NCI-H146 (cell line): ENCODE measurements around the gene MORN1.

Source experiments
- DNase-seq: peaks from one replicate; lab custom pipeline; 2025; lab: John Stamatoyannopoulos, UW

Gene MORN1

DNA sequence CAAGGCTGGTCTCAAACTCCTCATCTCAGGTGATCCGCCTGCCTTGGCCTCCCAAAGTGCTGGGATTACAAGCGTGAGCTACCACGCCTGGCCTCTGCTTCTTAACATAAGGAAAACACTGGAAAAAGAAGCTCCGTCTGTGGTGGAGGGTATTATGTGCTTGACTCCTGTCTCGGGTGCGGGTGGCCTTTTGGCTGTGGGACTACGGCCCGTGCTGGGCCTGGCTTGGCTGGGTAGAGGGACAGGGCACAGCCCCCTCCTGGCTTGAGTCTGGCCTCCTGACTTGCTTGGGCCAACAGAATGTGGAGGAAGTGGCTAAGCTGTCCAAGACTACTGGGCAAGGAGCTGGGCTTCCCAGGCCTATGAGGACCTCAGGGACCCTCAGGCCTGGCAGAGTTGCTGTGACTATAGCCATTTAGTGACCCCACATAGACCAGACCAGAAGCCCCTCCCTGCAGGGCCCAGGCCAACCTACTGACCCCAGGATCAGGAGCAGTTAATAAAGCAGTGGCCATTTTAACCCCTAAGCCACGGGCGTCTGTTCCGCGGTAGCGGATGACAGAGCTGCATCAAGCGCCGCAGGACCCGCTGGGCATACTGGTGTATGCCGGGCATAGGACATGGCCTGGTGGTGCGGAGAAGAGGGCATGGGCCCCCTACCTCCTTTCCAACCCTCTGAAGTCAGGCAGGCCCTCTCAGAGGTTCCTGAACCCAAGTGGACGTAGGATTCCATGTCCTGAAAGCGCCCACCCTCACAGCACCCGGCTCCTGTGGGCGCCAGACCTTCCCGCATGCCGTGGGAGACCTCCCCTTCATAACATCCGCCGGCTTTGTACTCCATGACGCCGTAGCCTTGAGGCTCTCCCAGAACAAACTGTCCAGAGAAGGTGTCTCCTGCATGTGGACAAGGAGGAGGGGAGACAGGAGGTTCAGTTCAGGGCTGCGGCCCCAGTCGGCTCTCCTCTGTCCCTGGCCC, 4.4 kb downstream of the MORN1 start:
- DNase-seq: no peak

DNA sequence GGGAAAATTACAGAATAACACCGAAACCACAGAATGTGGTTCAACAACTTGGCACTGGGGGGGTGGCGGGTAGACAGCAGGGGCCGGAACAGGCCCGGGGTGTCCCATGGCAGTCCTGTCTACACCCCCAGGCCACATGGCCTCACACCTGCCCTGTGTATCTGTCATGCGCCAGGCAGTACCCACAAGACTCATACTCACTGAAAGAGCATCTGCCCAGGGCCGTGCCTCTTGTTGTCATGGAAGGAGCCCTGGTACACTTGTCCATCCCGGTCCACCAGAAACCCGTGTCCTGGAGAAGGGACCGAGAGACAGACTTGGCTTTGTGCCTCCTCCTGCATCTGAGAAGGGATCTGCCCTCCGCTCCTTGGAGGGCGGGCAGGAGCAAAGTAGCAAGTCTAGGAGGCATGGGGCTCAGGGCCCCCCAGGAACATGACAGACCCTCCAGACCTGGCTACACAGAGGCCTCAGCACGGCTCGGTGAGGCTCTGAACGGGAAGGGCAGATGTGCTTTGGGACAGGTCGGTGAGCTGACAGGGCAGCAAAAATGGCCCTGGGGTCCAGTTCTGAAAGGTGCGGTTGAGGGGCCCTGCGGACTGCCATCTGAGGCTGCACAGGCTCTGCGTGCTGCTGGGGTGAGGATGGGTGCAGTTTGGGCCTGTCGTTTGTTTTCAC, 5.6 kb downstream of the MORN1 start:
- DNase-seq: no peak

DNA sequence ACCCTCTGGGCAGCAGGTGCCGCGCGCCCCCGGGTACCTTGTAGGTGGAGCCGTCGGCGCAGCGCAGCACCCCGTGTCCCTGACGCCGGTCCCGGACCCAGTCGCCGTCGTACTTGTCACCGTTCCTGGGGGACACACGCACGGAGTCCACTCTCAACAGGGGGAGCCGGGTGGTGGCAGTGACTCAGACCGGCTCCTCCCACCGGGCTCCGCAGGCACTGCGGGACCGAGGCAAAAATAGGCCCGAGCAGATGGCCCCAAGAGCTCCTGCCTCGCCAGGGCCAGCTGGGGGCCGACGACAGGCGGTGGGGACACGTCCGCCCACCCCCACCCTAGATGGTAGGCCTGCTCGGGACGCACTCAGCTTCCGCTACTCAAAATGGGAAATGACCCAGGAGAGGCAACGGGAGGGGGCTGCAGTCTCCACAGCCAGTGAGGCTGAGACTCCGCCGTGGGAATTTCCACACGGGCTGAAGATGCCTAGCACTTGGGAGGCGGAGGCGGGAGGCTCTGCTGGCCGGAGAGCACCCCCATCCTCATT, 6.3 kb downstream of the MORN1 start:
- no peak for DNase-seq

DNA sequence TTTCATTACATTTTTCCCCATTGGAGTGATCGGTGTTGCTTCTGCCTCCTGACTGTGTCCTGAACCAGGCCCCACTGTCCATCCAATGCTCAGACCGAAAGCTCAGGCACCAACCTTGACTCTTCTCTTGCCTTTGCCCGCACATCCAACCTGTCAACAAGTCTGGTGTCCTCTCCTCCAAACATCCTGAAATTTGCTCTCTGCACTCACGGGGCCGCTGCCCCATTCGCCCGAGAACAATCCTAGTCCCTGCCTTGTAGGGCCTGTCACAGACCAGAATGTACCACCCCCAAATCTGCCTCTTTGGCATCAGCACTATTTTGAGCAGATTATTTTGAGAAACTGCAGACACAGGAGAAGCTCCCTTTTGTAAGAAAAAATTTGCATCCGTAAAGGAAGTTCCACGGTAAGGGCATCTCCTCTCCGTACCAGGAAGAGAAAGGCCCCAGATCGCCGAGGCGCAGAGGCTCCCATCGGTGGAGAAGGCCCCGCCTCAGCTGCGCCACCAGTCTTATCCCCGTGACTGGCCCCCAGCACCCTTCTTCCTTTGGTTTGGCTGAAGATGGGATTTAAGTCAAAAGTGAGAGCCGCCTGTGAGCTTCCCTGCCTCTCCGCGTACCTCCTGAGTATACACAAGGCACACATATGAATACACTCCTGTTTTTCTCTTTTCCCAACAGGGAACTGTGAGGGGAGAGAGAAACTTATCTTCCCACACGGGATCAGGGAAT, 7.1 kb downstream of the MORN1 start:
- DNase-seq: no peak

DNA sequence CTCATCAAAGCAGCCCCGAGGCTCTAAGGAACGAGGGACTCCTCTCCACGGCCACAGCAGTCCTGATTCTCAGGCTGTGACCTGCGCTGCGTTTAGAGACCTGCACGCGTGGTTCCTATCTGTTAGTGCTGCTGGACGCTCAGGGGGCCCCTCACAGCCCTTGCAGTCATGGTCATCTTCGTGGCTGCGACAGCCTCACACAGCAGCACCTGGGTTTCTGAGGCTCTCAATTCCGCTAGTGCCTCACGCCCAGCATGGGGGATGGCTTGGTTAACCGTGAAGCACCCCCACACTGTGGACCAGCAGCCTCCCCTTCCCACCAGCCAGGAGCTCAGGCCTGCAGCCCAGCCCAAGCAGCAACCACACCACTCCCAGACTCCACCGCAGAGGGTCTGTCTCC, 7.8 kb downstream of the MORN1 start:
- no peak for DNase-seq

DNA sequence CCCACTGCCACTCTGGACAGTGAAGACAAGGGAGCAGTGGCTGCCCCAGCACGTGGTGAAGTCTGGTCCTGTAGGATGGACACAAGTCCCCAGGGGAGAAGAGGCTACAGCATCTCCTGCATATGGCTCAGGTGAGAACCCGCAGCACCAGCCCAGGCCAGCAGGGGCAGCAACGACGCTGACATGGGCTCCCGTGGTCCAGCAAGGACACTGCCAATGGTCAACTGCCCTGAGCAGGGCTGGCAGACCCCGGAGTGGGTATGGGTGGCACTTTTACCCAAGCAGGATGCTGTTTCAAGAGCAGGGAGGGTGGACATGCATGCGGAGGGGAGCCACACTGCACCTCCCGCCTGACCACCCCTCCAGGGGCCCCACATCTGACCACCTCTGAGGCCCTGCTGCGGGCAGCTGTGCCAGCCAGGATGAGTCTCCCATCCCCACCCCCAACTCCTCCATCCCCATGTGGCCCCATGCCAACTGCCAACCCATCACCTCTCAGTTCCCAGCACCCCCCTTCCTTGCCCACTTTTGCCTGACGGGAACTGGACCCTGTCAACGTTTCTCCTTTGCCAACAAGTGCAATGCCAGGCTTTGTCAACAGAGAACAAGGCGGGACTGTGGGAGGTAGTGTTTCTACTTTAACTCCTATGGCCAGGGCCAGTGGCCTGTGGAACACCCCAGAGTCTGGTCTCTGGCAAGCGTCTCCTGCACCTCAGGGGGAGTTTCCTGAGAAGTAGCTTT, 8.6 kb downstream of the MORN1 start:
- DNase-seq: peak; percentile 14

DNA sequence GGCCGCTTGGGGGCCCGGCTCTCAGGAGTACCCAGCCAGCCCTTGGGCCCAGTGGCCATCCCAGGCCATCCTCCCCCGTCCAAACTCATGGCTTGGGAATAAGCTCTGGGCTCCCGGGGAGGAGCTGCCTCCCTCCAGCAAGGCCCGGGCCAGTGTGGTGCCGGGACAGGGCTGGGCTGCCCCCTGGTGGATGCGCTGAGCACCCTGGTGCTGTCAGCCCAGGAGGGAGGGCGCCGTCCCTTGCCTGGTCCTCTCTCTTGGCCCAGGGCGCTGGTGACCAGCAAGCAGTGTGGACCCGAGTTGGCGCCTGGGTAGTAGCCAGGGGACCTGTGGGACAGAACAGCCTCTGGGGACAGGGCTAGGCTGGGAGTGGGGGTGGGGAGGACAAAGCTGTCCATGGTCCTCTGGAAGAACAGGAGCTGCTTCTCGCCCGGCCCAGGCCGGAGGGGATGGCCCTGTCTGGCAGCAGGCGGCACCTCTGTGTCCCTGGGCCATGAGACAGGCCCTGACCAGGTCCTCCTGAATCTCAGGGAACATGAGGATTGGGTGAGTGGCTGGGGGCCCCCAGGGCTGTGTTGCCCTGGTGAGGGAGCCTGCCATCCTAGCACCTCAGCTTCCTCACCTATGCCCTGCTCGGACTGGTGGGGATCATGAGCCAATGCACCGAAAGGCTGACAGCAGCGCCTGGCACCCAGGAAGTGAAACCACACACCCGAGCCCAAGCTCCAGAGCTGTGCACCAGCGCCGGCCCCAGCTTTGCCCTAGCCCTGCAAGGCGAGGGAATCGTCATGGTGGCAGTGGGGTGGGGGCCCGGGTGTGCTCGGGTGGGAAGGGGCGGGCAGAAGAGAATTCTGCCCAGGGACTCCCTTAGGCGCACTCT, 9.4 kb downstream of the MORN1 start:
- no peak for DNase-seq

DNA sequence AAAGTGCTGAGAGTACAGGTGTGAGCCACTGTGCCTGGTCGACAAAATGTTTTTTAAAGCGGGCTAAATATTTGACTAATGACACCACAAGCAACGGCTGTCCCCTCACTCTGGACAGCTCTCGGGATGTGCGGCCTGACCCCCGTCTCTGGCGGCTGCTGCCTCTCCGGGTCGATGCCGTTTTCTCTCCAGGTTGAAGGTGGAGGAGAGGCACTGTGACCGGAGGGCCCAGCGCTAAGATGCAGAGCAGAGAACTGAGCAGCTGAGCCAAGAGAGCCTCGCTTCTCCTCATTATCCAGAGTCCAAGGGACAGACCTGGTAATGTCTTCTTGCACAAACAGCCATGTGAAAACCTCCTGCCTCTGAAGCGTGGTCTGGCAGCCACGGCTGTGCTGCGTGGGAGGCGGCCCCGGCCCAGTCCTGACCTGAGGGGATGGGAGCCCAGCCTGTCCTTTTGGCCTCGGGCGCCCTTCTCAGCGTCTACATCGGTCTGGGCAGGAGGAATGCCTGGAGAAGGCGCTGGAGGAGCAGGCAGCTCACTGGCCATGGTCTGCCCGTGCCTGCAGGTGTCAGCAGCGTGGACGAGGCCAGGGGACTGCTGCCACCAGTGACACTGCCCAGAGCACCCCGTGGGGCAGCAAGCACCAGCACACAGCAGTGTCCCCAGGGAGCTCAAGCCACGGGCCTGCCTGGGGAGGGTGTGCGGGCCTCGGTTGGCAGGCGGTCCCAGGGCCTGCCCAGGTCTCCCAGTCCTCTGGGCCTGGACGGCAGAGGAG, 10.3 kb downstream of the MORN1 start:
- DNase-seq: no peak

DNA sequence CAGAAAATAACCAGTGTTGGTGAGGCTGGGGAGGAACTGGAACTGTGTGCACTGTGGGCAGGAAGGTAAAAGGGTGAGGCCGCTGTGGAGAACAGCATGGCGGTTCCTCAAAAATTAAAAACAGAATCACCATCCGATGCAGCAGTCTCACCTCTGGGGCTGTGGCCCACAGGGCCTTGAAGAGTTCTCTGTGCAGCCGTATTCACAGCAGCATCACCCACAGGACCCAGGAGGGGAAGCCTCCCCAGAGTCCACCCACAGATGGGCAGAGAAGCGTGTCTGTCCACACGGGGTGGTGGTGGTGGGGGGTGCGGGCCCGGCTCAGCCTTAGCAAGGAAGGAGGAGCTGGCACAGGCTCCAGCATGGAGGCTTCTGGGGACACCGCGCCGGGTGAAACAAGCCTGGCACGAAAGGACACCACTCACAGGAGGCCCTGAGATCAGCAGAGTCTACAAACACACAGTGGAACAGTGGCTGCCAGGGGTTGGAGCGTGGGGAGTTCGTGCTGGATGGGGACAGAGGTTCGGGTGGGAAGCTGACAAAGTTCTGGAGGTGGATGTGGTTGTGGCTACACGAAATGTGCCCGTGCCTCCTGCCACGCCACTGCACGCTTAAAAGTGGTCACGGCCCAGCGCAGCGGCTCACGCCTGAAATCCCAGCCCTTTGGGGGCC, 11.5 kb downstream of the MORN1 start:
- no peak for DNase-seq

DNA sequence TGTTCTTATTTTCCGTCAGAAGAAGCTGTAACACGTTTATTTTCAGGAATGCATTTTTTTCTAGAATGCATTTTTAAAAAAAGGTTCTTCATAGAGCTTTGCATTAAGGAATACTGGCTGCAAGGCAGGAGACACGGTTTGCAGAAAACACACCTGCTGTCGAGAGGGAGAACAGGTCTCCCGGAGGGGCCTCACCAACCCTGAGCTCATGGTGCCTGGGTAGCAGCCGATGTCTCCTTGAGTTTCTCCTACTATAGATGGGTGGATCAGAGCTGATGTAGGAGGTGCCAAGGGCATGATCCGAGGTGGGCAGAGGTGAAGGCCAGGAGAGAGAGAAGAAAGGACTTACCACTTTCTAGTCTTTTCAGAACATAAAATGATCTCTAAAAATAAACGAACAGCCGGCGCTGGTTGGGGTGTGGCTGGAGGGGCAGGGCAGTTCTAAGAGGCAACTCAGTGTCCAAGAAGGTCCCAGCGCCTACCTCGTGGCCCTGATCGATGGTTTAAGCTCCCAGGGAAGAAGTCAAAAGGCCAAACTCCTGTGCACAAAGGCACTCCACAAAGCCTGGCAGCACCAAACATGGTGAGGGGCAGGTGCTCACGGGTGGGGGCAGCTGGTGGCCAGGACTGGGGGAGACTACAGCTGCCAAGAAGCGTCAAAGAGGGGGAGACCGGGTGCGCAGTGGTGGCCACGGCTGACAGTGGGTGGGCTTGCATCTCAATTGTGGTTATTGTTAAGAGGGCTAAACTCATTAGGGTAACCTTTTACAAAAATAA, 12.2 kb downstream of the MORN1 start:
- no peak for DNase-seq

DNA sequence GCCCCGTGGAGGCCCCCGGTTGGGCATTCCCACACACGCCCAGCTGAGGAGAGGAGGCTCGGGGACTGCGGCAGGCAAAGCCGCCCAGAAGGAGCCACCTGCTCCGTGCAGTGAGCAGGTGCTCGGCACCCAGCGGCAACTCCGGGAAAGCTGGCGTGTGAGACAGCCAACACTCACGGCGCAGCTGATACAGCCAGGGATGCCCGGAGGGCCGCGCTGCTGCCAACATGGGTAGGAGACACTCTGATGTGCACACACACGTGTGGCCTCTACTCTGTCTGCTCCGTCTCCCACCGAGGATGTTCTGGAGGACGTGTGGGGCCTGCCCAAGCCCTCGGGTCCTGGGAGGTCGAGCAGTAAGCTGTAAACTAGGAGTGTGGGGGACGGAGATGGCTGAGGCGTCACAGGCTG, 12.9 kb downstream of the MORN1 start:
- no peak for DNase-seq

DNA sequence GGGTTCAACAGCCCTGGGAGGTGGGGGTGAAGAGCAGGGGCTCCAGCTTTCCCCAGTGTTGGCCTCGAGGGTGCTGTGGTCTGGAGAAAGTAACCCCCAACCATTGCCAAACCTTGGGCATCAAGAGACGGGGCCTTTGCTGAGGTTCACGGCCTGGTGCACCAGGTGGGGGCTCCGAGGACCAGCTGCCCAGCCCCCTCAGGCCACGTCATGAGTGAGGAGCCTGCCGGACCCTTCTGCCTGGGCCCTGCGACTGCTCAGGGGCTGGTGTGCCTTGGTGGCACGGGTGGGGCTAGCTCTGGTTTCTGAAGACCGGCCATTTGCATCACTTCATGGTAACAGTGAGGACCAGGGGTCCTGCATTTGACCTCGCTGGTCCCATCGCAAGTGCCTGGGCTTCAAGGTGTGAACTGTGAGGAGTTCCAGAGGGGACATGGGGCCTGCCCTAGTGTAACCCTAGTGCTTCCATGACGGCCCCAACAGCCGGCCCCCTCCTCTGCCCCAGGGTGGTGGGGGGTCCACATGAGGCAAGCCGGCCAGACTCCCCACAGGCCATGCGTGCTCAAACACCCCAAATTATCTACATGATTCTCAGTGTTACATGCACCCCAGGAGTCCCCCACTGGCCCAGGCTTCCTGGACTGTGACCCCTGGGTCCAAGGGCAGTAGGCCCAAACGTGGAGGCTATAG, 13.5 kb downstream of the MORN1 start:
- DNase-seq: no peak

DNA sequence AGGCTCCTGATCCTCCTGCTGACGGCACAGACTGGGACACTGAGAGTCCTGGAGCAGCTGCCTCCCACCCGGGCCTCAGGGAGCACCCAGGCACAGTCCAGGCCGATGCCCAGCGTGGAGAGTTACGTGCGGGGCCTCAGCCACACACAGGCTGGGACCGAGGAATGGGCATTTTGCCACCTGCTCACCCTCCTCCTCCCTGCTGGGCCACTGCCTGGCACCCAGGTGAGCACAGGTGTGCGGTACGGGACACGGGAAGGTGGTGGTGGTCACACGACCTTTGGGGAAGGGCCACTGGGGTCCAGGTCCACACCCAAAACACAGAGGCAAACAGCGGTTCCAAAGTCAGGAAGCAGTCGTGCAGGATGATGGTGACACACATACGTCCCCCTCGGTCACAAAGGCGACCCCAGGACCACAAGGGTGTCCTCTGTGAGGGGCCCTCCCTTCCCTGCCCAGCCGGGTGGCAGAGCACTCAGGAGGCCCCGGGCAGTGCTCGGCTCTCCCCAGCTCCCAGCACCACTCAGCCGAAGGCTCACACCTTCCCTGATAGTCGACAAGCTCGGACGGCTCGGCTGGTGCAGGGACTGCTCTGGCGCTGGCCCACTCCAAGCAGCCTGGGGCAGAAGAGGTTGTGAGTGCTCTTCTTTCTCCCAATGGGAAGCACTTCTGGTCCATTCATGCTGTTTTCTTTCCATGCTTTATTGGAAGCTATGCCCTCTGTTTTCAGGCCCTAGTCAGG, 14.3 kb downstream of the MORN1 start:
- no peak for DNase-seq

DNA sequence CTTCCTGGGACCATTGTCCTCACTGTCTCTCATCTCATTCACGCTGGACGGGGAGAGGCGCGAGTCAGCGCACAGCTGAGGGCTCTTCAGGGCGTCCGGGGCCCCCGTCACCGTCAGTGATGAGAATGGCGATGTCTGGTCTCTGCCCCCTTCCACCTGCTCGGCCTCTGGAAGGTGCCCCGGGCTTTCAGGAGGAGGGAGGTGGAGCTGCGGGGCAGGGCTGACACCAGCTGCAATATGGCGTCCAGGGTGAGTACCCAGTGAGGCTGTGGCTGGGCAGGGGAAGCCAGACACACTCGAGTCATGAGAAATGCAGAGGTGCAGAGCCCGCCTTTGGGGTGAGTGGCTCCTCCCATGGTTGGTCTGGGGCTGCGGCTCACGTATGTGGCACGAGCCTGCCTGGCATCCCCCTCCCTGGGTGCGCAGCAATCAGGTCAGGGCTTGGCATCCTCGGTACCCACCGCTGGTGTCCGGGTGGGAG, 15.1 kb downstream of the MORN1 start:
- DNase-seq: no peak

DNA sequence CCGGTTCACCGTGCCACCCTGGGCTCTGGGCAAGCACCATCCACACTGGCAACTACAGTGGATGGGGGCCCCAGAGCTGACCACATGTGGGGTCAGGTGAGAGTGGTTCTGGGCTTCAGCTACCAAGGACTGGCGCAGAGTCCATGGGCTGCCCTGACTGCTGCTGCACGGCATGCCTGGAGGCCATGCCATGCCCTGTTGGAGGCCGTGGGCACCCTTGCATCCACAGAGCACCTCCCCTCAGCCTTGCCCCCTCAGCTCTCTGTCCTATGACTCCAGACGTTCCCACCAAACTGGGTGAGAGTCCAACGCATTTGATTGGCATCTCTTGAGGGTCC, 15.5 kb downstream of the MORN1 start:
- no peak for DNase-seq

DNA sequence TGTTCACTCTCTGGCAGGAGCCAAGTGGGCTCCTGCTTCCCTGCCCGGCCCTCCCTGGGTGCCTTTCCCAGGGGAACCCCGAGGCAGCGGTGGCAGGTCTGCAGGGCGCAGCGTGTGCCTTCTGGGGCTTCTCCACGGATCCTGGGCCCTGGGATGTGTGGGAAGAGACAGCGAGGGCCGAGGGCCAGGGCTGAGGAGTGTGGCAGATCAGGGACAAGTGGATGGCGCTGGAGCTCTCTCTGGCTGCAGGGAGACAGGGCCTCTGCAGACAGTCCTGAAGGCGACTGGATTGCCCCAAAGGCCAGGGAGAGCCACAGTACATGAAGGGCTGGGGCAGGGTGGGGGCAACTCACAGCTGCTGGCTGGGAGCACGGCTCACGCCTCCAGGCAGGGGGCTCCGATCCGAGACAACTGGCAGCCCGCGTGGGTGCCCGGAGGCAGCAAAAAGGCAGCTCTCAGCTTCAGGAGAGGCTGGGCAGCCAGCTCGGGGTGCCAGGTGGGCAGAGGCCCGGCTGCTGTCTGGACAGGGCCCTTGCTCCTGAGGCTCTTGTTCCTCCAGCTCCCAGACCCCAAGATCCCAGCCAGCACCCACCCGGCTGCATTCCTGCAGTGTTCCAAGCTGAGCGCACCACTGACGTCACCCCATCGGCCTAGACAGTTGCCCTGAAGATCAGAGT, 16.0 kb downstream of the MORN1 start:
- DNase-seq: no peak
